ENCODE data around the gene CC2D2A. TPM values are rescaled to one million over a fixed set of nuclear protein-coding genes. Genes with fewer than 3 reads are reported as not detected.

Gene CC2D2A
- total RNA-seq, 2 experiments from 2014 or later = not detected

DNA sequence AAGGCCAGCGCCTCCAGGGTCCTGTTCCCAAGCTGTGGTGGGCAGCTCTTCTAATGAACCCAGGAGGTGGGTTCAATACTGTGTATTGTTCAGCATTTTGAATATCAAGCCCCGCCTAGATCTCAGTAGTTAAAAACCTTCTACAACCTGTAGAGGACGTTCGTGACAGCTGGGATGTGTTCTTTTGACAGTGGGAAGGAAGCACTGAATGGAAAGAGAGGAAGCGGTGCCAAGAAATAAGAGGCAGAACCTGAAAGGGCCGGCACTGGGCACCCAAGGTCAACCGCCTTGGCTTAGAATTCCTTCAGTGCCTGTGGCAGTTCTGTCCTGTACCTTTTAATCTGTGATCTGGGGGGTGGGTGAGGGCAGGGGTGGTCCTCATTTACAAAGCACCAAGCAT lies 73.1 kb downstream of the CC2D2A start:
- CTCF ChIA-PET (ENCODE audit: unreplicated experiment) = no interaction called here
- POLR2A ChIA-PET = no interaction called here
- no peak for TF ChIP-seq EZH2phosphoT487 (IDR thresholded peaks at IDR 0.05; ENCODE audit: borderline replicate concordance, low read depth, low read length)
- TF ChIP-seq, protein P1, sequence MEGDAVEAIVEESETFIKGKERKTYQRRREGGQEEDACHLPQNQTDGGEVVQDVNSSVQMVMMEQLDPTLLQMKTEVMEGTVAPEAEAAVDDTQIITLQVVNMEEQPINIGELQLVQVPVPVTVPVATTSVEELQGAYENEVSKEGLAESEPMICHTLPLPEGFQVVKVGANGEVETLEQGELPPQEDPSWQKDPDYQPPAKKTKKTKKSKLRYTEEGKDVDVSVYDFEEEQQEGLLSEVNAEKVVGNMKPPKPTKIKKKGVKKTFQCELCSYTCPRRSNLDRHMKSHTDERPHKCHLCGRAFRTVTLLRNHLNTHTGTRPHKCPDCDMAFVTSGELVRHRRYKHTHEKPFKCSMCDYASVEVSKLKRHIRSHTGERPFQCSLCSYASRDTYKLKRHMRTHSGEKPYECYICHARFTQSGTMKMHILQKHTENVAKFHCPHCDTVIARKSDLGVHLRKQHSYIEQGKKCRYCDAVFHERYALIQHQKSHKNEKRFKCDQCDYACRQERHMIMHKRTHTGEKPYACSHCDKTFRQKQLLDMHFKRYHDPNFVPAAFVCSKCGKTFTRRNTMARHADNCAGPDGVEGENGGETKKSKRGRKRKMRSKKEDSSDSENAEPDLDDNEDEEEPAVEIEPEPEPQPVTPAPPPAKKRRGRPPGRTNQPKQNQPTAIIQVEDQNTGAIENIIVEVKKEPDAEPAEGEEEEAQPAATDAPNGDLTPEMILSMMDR (conservative IDR thresholded peaks at IDR 0.05; ENCODE audit: low read length) = no peak
- H3K79me2 ChIP-seq (ENCODE audit: insufficient read depth, low read depth, low read length) = no peaks in the 10 kb centered on the region
- no peaks in the 10 kb centered on the region for H3K9me2 ChIP-seq (ENCODE audit: insufficient read depth, low read length)
- no peak overlapping the region for H3K4me2 ChIP-seq (ENCODE audit: low read length)
- no TSS peak for BruUV-seq (replicated peaks)
- H3K27ac ChIP-seq (ENCODE audit: low read depth, low read length, poor library complexity, severe bottlenecking) = no peak overlapping the region
- no peaks in the 10 kb centered on the region for H4K20me1 ChIP-seq (ENCODE audit: insufficient read depth, low read length)
- intact Hi-C loops (cut with micrococcal nuclease; ENCODE audit: unreplicated experiment) = no loop called here
- H3K4me1 ChIP-seq (ENCODE audit: insufficient read depth, low read length, poor library complexity, severe bottlenecking) = no peaks in the 10 kb centered on the region
- H3K4me3 ChIP-seq (ENCODE audit: low read depth, low read length, poor library complexity, severe bottlenecking) = no peak overlapping the region
- H2AFZ ChIP-seq (ENCODE audit: low read length) = no peak overlapping the region
- DNase-seq (ENCODE audit: low spot score) = no peak
- H3K9me3 ChIP-seq (ENCODE audit: low read length) = no peaks in the 10 kb centered on the region
- H3K36me3 ChIP-seq (ENCODE audit: insufficient read depth, low read length) = no peaks in the 10 kb centered on the region

DNA sequence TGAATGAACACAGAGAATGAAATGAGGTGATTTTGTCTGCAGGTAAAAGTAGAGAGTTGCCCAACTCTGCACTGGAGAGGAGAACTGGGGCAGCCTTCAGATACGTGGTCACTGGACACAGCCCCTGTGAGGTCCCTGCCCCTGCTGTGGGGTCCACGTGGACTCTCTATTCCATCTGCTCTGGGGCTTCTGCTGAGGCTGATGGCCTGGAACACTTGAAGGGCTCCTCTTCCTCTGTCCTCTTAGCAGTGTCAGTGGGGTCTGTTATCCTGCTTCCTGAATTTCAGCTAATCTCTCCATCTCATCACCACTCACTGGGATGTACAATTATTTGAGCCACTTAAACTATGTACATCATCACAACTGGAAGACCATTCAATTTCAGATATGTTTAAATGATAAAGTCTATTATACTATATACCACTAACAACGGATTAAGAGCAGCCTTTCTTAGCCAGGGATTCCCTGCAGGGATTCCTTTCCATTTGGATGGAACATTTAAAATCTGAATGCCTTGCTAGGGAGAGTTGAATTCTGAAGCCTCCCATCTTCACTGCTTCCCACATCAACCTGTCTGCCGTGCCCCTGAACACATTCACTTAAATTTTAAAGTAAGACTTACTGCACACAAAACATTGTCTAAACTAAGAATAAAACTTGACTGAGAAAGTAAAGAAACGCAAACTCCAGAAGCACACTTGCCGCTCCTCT lies 74.0 kb downstream of the CC2D2A start:
- H3K4me1 ChIP-seq (ENCODE audit: insufficient read depth, low read length, poor library complexity, severe bottlenecking) = no peaks in the 10 kb centered on the region
- no peaks in the 10 kb centered on the region for H3K79me2 ChIP-seq (ENCODE audit: insufficient read depth, low read depth, low read length)
- no peak overlapping the region for H2AFZ ChIP-seq (ENCODE audit: low read length)
- no peak overlapping the region for H3K4me3 ChIP-seq (ENCODE audit: low read depth, low read length, poor library complexity, severe bottlenecking)
- CTCF ChIA-PET (ENCODE audit: unreplicated experiment) = no interaction called here
- no peak for TF ChIP-seq EZH2phosphoT487 (IDR thresholded peaks at IDR 0.05; ENCODE audit: borderline replicate concordance, low read depth, low read length)
- TF ChIP-seq, protein P1 (conservative IDR thresholded peaks at IDR 0.05; ENCODE audit: low read length) = no peak
- DNase-seq (ENCODE audit: low spot score) = no peak
- no peak overlapping the region for H3K4me2 ChIP-seq (ENCODE audit: low read length)
- no peaks in the 10 kb centered on the region for H4K20me1 ChIP-seq (ENCODE audit: insufficient read depth, low read length)
- intact Hi-C loops (cut with micrococcal nuclease; ENCODE audit: unreplicated experiment) = no loop called here
- BruUV-seq (replicated peaks) = no TSS peak
- H3K36me3 ChIP-seq (ENCODE audit: insufficient read depth, low read length) = no peaks in the 10 kb centered on the region
- POLR2A ChIA-PET = no interaction called here
- H3K9me3 ChIP-seq (ENCODE audit: low read length) = no peaks in the 10 kb centered on the region
- no peak overlapping the region for H3K27ac ChIP-seq (ENCODE audit: low read depth, low read length, poor library complexity, severe bottlenecking)
- no peaks in the 10 kb centered on the region for H3K9me2 ChIP-seq (ENCODE audit: insufficient read depth, low read length)

DNA sequence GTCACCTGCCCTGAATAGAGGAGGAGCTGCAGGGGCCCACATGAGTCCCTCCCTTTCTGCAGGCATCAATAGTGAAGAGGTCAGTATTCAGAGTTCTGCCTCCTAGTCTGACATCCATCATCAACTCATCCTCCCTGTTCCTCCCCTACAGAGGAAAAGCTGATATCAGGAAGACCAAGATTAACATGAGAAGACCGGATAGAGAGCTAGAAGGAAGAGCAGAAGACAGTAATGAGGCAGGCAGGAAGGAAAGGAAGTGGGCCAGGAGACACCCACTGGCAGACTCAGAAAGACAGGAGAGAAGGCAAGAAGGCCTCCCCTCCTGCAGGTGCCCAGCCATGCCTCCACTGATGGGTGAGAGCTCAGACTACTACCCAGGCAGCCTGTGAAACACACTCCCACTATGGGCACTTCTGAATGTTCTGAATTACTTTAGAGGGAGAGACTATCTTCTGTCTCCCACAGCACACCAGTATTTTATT lies 74.6 kb downstream of the CC2D2A start:
- Histone ChIP-seq H4K20me1 (ENCODE audit: insufficient read depth, low read length) (no peaks in the 10 kb centered on the region), H3K79me2 (ENCODE audit: insufficient read depth, low read depth, low read length) (no peaks in the 10 kb centered on the region), H3K9me3 (ENCODE audit: low read length) (no peaks in the 10 kb centered on the region), H3K36me3 (ENCODE audit: insufficient read depth, low read length) (no peaks in the 10 kb centered on the region), H3K9me2 (ENCODE audit: insufficient read depth, low read length) (no peaks in the 10 kb centered on the region), H3K4me3 (ENCODE audit: low read depth, low read length, poor library complexity, severe bottlenecking) (no peak overlapping the region), H3K4me1 (ENCODE audit: insufficient read depth, low read length, poor library complexity, severe bottlenecking) (no peaks in the 10 kb centered on the region), H3K27ac (ENCODE audit: low read depth, low read length, poor library complexity, severe bottlenecking) (no peak overlapping the region), H3K4me2 (ENCODE audit: low read length) (no peak overlapping the region), H2AFZ (ENCODE audit: low read length) (no peak overlapping the region)
- no peak for TF ChIP-seq EZH2phosphoT487 (IDR thresholded peaks at IDR 0.05; ENCODE audit: borderline replicate concordance, low read depth, low read length)
- TF ChIP-seq, protein P1 (conservative IDR thresholded peaks at IDR 0.05; ENCODE audit: low read length) = no peak
- ChIA-PET CTCF (ENCODE audit: unreplicated experiment) (no interaction called here), POLR2A (no interaction called here)
- DNase-seq (ENCODE audit: low spot score) = no peak
- intact Hi-C loops (cut with micrococcal nuclease; ENCODE audit: unreplicated experiment) = no loop called here
- no TSS peak for BruUV-seq (replicated peaks)
